Neutrophil (primary cell): ENCODE data around the gene NR1H4.

ENCODE experiments used
- H3K27ac ChIP-seq: fragments of 200-600 bp; sonication (generic); 2 replicates; pipeline ENCODE4 v1.5.1; 2016; ENCODE audit warnings: mild to moderate bottlenecking, moderate library complexity
- H3K27me3 ChIP-seq: fragments of 200-600 bp; sonication (generic); 2 replicates; pipeline ENCODE4 v1.6.0; 2016; ENCODE audit warnings: mild to moderate bottlenecking
- H3K36me3 ChIP-seq: fragments of 200-600 bp; sonication (generic); 2 replicates; pipeline ENCODE4 v1.5.1; 2017
- H3K4me1 ChIP-seq, 2 experiments: fragments of 200-600 bp in 1 of 2; sonication (generic) in 1 of 2; 1 replicate in 1 of 2; 2 replicates in 1 of 2; pipeline versions ENCODE4 v1.5.1 to v1.6.1; 2013 to 2016; ENCODE audit warnings: low read depth in 1 of 2, low read length in 1 of 2, mild to moderate bottlenecking in 1 of 2, moderate library complexity in 1 of 2; ENCODE audit not compliant: control insufficient read depth in 1 of 2, insufficient read depth in 1 of 2
- H3K4me3 ChIP-seq, 2 experiments: fragments of 200-600 bp in 1 of 2; sonication (generic) in 1 of 2; 1 replicate in 1 of 2; 2 replicates in 1 of 2; pipeline ENCODE4 v1.5.1; 2013 to 2016; ENCODE audit warnings: low read depth in 1 of 2, low read length in 1 of 2, mild to moderate bottlenecking in 1 of 2, moderate library complexity in 1 of 2
- H3K9me3 ChIP-seq: fragments of 200-600 bp; sonication (generic); 2 replicates; pipeline ENCODE4 v1.5.1; 2016
- CTCF ChIP-seq: fragments of 200-600 bp; sonication (generic); IDR thresholded peaks from 2 replicates; pipeline ENCODE4 v1.5.1; 2016; ENCODE audit warnings: antibody characterized with exemption

The NR1H4 gene

GRCh38 chr12:100512692-100513091 lies 39.0 kb downstream of the NR1H4 start:
- Histone ChIP-seq H3K9me3 (no peaks in the 10 kb centered on the region), H3K4me1 (no peaks in the 10 kb centered on the region), H3K36me3 (no peaks in the 10 kb centered on the region), H3K27me3 (no peaks in the 10 kb centered on the region), H3K27ac (no peak overlapping the region), H3K4me3 (no peak overlapping the region)
- TF ChIP-seq CTCF = no peak

DNA sequence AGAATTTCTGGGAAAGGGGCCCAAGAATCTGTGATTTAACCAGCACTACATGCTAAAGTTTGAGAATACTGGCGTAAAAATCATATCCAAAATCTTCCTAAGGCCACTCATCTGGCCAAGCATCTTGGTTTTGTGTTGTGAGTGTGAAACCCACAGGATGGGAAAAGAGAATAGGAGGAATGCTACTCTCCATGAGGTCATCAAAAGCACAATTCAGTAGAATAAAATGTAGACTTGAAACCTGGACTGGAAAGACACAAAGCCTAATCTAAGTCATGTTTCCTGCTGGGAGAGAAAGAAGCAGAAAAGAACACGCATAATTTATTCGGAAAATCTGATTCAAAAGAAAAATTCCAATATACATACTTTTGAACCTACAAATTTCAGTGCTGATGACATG lies 42.3 kb downstream of the NR1H4 start:
- H3K27me3 ChIP-seq = no peaks in the 10 kb centered on the region
- no peak overlapping the region for H3K27ac ChIP-seq
- H3K4me3 ChIP-seq = no peak overlapping the region
- no peak for TF ChIP-seq CTCF
- H3K4me1 ChIP-seq = no peaks in the 10 kb centered on the region
- H3K36me3 ChIP-seq = no peaks in the 10 kb centered on the region
- H3K9me3 ChIP-seq = no peaks in the 10 kb centered on the region

DNA sequence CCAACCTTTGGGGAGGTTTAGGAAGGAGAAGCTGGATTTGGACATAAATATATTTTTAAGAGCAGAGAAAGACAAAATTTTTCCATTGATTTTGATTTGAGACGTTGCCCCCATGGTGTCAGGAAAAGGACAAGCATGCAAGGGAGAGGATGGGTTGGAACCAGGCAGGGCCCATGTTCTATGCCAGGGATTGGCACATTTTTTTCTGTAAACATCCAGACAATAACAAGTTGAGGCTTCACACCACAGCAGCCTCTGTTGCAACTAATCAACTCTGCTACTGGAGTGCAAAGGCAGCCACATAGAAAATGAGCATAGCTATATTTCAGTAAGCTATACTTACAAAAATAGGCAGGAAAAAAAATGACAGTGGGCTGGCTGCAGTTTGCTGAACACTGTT lies 44.7 kb downstream of the NR1H4 start:
- H3K27ac ChIP-seq = no peak overlapping the region
- H3K9me3 ChIP-seq = no peaks in the 10 kb centered on the region
- H3K4me3 ChIP-seq = no peak overlapping the region
- no peaks in the 10 kb centered on the region for H3K27me3 ChIP-seq
- no peak for TF ChIP-seq CTCF
- no peaks in the 10 kb centered on the region for H3K4me1 ChIP-seq
- no peaks in the 10 kb centered on the region for H3K36me3 ChIP-seq

DNA sequence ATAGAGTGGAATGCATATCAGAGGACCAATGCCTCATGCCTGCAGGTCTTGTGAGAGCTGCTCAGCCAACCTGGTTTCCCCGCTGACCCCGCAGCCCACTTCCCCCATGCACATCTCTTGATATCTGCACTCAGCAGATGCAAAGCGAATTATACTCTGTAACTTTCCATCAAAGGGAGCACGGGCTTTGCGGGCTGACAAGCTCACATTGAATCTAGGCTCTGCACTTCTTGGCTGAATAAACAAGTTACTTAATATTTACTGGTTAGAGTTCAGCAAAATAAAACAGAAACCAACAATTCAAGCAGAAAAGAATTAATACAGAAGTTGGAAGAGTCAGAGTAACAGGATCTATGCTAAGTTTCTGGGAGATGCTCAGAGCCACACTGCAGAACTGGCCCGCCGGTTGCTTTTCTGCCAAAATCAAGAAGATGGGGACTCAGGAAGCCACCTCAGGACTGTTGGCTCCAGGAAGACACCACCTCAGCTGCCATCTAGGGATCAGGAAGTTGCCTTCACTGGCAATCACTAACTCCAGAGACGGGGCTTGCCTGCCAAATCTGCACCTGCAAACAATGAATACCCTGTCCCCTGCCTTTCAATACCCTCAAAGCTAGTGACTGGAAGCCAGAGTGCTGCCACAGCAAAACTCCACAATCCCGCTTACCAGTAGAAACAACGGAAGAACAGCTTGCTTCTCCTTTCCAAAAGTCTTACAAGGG lies 46.5 kb downstream of the NR1H4 start:
- no peak for TF ChIP-seq CTCF
- Histone ChIP-seq H3K9me3 (no peaks in the 10 kb centered on the region), H3K27ac (no peak overlapping the region), H3K27me3 (no peaks in the 10 kb centered on the region), H3K4me3 (no peak overlapping the region), H3K36me3 (no peaks in the 10 kb centered on the region), H3K4me1 (no peaks in the 10 kb centered on the region)

DNA sequence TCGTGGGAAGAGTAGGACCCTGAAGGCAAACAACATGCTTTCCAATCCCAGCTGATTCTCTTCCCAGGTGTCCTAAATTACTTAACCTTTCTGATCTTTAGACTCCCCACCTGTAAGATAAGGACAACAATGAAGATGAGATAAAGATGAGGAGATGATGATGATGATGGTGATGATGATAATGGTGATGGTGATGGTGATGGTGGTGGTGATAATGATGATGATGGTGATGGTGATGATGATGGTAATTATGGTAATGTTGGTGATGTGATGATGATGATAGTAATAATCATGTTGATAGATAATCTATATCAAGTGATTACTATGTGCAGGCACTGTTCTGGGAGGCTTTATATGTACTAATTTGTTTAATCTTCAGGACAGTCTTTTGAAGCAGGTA lies 48.3 kb downstream of the NR1H4 start:
- Histone ChIP-seq H3K27ac (no peak overlapping the region), H3K27me3 (no peaks in the 10 kb centered on the region), H3K4me1 (no peaks in the 10 kb centered on the region), H3K9me3 (no peaks in the 10 kb centered on the region), H3K4me3 (no peak overlapping the region), H3K36me3 (no peaks in the 10 kb centered on the region)
- TF ChIP-seq CTCF = no peak
